H1 (cell line): ENCODE measurements around the gene SLC5A12. TPM values are rescaled to one million over a fixed set of nuclear protein-coding genes. Genes with fewer than 3 reads are reported as not detected.

Experiments
- CTCF ChIA-PET: fragments of 300-600 bp; sonication (Branson Sonifier 250); formaldehyde crosslinking; loops from one replicate; lab custom pipeline; 2021; ENCODE audit not compliant: partially characterized antibody; lab: Charles Lee
- POLR2A ChIA-PET: fragments of 300-600 bp; sonication (Branson Sonifier 250); formaldehyde crosslinking; loops from one replicate; lab custom pipeline; 2021; ENCODE audit warnings: inconsistent platforms; ENCODE audit not compliant: partially characterized antibody; lab: Charles Lee
- DNase-seq, 2 experiments: peaks; one replicate each; pipeline versions ENCODE4 v3.0.0 to v3.0.0-alpha.2; 2010 to 2022; ENCODE audit warnings: low spot score in 2 of 2, low read depth in 1 of 2, mixed read lengths in 1 of 2
- FAIRE-seq: peaks from 2 replicates; lab custom pipeline; 2011; peaks lifted over from hg19 to GRCh38; lab: Jason Lieb, UNC
- H2AFZ ChIP-seq: 2 replicates; pipeline ENCODE4 v1.8.1; 2012; ENCODE audit warnings: low read length, inconsistent platforms
- H2AK5ac ChIP-seq: 2 replicates; pipeline ENCODE4 v1.6.1; 2013; ENCODE audit warnings: low read depth, low read length
- H2BK120ac ChIP-seq: replicated peaks from 2 replicates; pipeline ENCODE3; 2013; ENCODE audit warnings: low read depth, low read length, inconsistent platforms
- H2BK12ac ChIP-seq: 2 replicates; pipeline ENCODE4 v1.6.1; 2013; ENCODE audit warnings: low read depth, low read length
- H2BK15ac ChIP-seq: 2 replicates; pipeline ENCODE4 v1.6.1; 2013; ENCODE audit warnings: low read length
- H2BK20ac ChIP-seq: 2 replicates; pipeline ENCODE4 v1.6.1; 2013; ENCODE audit warnings: low read length
- H2BK5ac ChIP-seq: 2 replicates; pipeline ENCODE4 v1.6.1; 2013; ENCODE audit warnings: low read depth, low read length
- H3K14ac ChIP-seq: 2 replicates; pipeline ENCODE4 v1.6.1; 2013; ENCODE audit warnings: inconsistent platforms; ENCODE audit not compliant: insufficient read length
- H3K18ac ChIP-seq: 2 replicates; pipeline ENCODE4 v1.6.1; 2013; ENCODE audit warnings: low read length; ENCODE audit errors: extremely low read depth
- H3K23ac ChIP-seq: 2 replicates; pipeline ENCODE4 v1.6.1; 2013; ENCODE audit warnings: inconsistent platforms; ENCODE audit not compliant: insufficient read length
- H3K23me2 ChIP-seq: 2 replicates; pipeline ENCODE4 v1.6.1; 2013; ENCODE audit warnings: low read depth, low read length
- H3K27ac ChIP-seq: 2 replicates; pipeline ENCODE4 v1.6.1; 2011; ENCODE audit warnings: low read depth, low read length, inconsistent platforms
- H3K27me3 ChIP-seq, 4 experiments: replicated peaks in 1 of 4; 1 replicate in 1 of 4; 2 replicates in 3 of 4; pipeline versions ENCODE4 v1.6.1 to v1.8.1; 2011 to 2013; ENCODE audit warnings: low read length in 3 of 4, mild to moderate bottlenecking in 3 of 4, inconsistent platforms in 2 of 4, mixed read lengths in 2 of 4, moderate library complexity in 1 of 4; ENCODE audit not compliant: control insufficient read depth in 3 of 4, insufficient read depth in 3 of 4; ENCODE audit errors: extremely low read depth in 1 of 4
- H3K36me3 ChIP-seq, 4 experiments: 2 replicates each; pipeline versions ENCODE4 v1.6.1 to v1.8.1; 2011 to 2013; ENCODE audit warnings: mild to moderate bottlenecking in 4 of 4, low read length in 3 of 4, moderate library complexity in 2 of 4, control low read depth in 1 of 4, inconsistent platforms in 1 of 4; ENCODE audit not compliant: insufficient read depth in 4 of 4, control insufficient read depth in 2 of 4
- H3K4ac ChIP-seq: replicated peaks from 2 replicates; pipeline ENCODE3; 2013; ENCODE audit warnings: low read length, low read depth, mixed read lengths, inconsistent platforms; ENCODE audit not compliant: insufficient read length
- H3K4me1 ChIP-seq, 4 experiments: replicated peaks in 1 of 4; 1 replicate in 1 of 4; 2 replicates in 3 of 4; pipeline versions ENCODE4 v1.6.1 to v1.8.1; 2011 to 2013; ENCODE audit warnings: low read length in 3 of 4, inconsistent platforms in 2 of 4, mixed read lengths in 1 of 4; ENCODE audit not compliant: insufficient read depth in 4 of 4, control insufficient read depth in 3 of 4
- H3K4me2 ChIP-seq, 2 experiments: 2 replicates each; pipeline versions ENCODE4 v1.6.1 to v1.8.1; 2011 to 2013; ENCODE audit warnings: low read depth in 2 of 2, low read length in 2 of 2, control low read depth in 1 of 2, inconsistent platforms in 1 of 2, mild to moderate bottlenecking in 1 of 2; ENCODE audit not compliant: insufficient read depth in 1 of 2
- H3K4me3 ChIP-seq, 4 experiments: fragments of 200-600, 300-600 bp in 1 of 4; sonication (generic), shearing (Covaris generic), sonication (Bioruptor Twin) in 1 of 4; 2 replicates each; pipeline versions ENCODE4 v1.5.1 to v1.8.1; 2011 to 2016; ENCODE audit warnings: low read length in 4 of 4, low read depth in 3 of 4, control low read depth in 2 of 4, inconsistent platforms in 2 of 4, mild to moderate bottlenecking in 2 of 4, mixed read lengths in 1 of 4, moderate library complexity in 1 of 4; ENCODE audit not compliant: insufficient read depth in 2 of 4; ENCODE audit errors: extremely low read depth in 1 of 4
- H3K56ac ChIP-seq: replicated peaks from 2 replicates; pipeline ENCODE3; 2013; ENCODE audit warnings: low read depth, mild to moderate bottlenecking, mixed read lengths, low read length, inconsistent platforms; ENCODE audit not compliant: insufficient read length
- H3K79me1 ChIP-seq: 2 replicates; pipeline ENCODE4 v1.6.1; 2013; ENCODE audit warnings: low read depth, low read length, control low read depth
- H3K79me2 ChIP-seq, 2 experiments: 2 replicates each; pipeline versions ENCODE4 v1.6.1 to v1.8.1; 2012 to 2013; ENCODE audit warnings: low read length in 2 of 2, mild to moderate bottlenecking in 2 of 2, inconsistent platforms in 1 of 2; ENCODE audit not compliant: insufficient read depth in 2 of 2, control insufficient read depth in 1 of 2
- H3K9ac ChIP-seq, 4 experiments: replicated peaks in 1 of 4; 1 replicate in 1 of 4; 2 replicates in 3 of 4; pipeline versions ENCODE4 v1.6.1 to v1.8.1; 2011 to 2013; ENCODE audit warnings: low read depth in 3 of 4, low read length in 3 of 4, control low read depth in 2 of 4, mild to moderate bottlenecking in 2 of 4, moderate library complexity in 2 of 4, inconsistent platforms in 1 of 4; ENCODE audit errors: extremely low read depth in 1 of 4
- H3K9me3 ChIP-seq, 2 experiments: 2 replicates each; pipeline versions ENCODE4 v1.6.1 to v1.8.1; 2012 to 2013; ENCODE audit warnings: mild to moderate bottlenecking in 2 of 2, moderate library complexity in 2 of 2, control low read depth in 1 of 2, inconsistent platforms in 1 of 2, low read depth in 1 of 2, low read length in 1 of 2, mixed read lengths in 1 of 2; ENCODE audit not compliant: insufficient read depth in 2 of 2
- H4K20me1 ChIP-seq, 2 experiments: replicated peaks in 1 of 2; 2 replicates each; pipeline versions ENCODE3 to v1.8.1; 2011 to 2013; ENCODE audit warnings: inconsistent platforms in 2 of 2, low read length in 2 of 2, mild to moderate bottlenecking in 1 of 2; ENCODE audit not compliant: insufficient read depth in 2 of 2, control insufficient read depth in 1 of 2
- H4K5ac ChIP-seq: 2 replicates; pipeline ENCODE4 v1.6.1; 2013; ENCODE audit warnings: low read length, low read depth, mixed read lengths, inconsistent platforms; ENCODE audit not compliant: insufficient read length
- H4K8ac ChIP-seq: 2 replicates; pipeline ENCODE4 v1.8.0; 2013; ENCODE audit warnings: mild to moderate bottlenecking, moderate library complexity, low read length, inconsistent platforms; ENCODE audit not compliant: insufficient read depth; ENCODE audit errors: extremely low read depth
- H4K91ac ChIP-seq: replicated peaks from 2 replicates; pipeline ENCODE3; 2013; ENCODE audit warnings: low read length, mixed read lengths, inconsistent platforms; ENCODE audit not compliant: insufficient read length
- CEBPB ChIP-seq: IDR thresholded peaks from 2 replicates; pipeline ENCODE4 v1.6.1; 2012; ENCODE audit warnings: low read depth, low read length
- EP300 ChIP-seq, 2 experiments: IDR thresholded peaks; 1 replicate in 1 of 2; 2 replicates in 1 of 2; pipeline ENCODE4 v1.6.1; 2011 to 2012; ENCODE audit warnings: low read depth in 2 of 2, low read length in 2 of 2, mild to moderate bottlenecking in 2 of 2, borderline replicate concordance in 1 of 2, inconsistent platforms in 1 of 2, moderate library complexity in 1 of 2
- JUND ChIP-seq: IDR thresholded peaks from 2 replicates; pipeline ENCODE4 v1.6.1; 2011; ENCODE audit warnings: mild to moderate bottlenecking, improper control_type of control experiment, low read length
- NRF1 ChIP-seq: IDR thresholded peaks from 2 replicates; pipeline ENCODE4 v1.6.1; 2011; ENCODE audit warnings: mild to moderate bottlenecking, low read depth, low read length, improper control_type of control experiment
- PHF8 ChIP-seq: fragments of 200-600 bp; sonication (generic); conservative IDR thresholded peaks from 2 replicates; pipeline ENCODE4 v1.7.1; 2012; ENCODE audit warnings: low read depth, mild to moderate bottlenecking, inconsistent platforms, low read length, moderate library complexity
- POLR2AphosphoS5 ChIP-seq: IDR thresholded peaks from 2 replicates; pipeline ENCODE4 v1.6.1; 2011; ENCODE audit warnings: low read depth, low read length
- SP4 ChIP-seq: IDR thresholded peaks from 2 replicates; pipeline ENCODE4 v1.6.1; 2012; ENCODE audit warnings: low read length, inconsistent platforms
- WGBS, 2 experiments: shearing (Covaris generic) in 1 of 2; methylation state at CpG; one replicate each; pipeline versions ENCODE4 v1.1.6 to v1.1.7; 2013 to 2015; ENCODE audit warnings: low lambda C conversion rate in 2 of 2, mixed read lengths in 2 of 2, inconsistent platforms in 1 of 2, low coverage in 1 of 2, missing lambda C conversion rate in 1 of 2; ENCODE audit not compliant: insufficient replicate concordance in 2 of 2, insufficient coverage in 1 of 2, insufficient read length in 1 of 2; ENCODE audit errors: extremely low coverage in 1 of 2, missing lambda C conversion rate in 1 of 2; 5-methylcytosine and 5-hydroxymethylcytosine counted together
- polyA plus RNA-seq, 7 experiments: library from polyadenylated mRNA; depleted of rRNA in 3 of 7; stranded (reverse) in 5 of 7; unstranded in 2 of 7; fragments of >200 nt in 5 of 7; fragments of 200-250 nt in 2 of 7; gene quantifications; 1 replicate in 5 of 7; 2 replicates in 1 of 7; 4 replicates in 1 of 7; pipeline versions ENCODE4 v1.2.1 to v1.2.3, GENCODE V29; 2011 to 2013; ENCODE audit warnings: missing spikeins in 2 of 7, mixed read lengths in 2 of 7
- total RNA-seq: library from RNA; stranded (reverse); fragmentation: NEBNext Ultra II Directional; extraction: Animal tissue kit (Norgen Biotek cat#: 25700); gene quantifications from 2 replicates; pipeline ENCODE4 v1.2.1, GENCODE V29; 2021
- TF ChIP-seq, protein P1 (sequence below): IDR thresholded peaks from 2 replicates; pipeline ENCODE4 v1.6.1; 2012; ENCODE audit warnings: inconsistent platforms
- TF ChIP-seq, protein P2 (sequence below): IDR thresholded peaks from 2 replicates; pipeline ENCODE4 v1.6.1; 2011; ENCODE audit warnings: low read depth, mild to moderate bottlenecking, low read length; ENCODE audit not compliant: insufficient read depth

The SLC5A12 gene
- total and polyA plus RNA-seq, 2 of the 8 experiments (the other 6 are each of a cell fraction or from before 2014, with no cell fraction given), result 1.3 to 1.4 TPM

DNA sequence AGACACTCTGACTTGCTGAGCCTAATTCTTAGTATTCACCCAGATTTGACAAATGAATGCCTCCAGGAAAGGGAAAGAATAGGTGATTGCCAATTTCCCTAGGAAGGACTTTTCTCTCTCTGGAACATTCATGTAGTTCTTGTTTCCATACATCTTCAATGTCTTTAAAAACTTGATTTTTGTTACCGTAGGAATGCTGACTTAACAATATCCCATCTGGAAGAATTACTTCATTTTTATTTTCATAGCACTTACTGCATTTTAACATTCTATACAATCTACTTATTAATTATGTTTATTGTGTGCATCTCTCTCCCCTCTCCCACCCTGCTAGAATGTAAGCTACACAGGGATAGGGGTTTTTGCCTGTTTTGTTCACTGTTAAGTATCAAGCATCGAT, 66.6 kb downstream of the SLC5A12 start:
- ChIA-PET POLR2A (no interaction called here), CTCF (interaction anchor here (1.1 kb wide), 1 partner anchor 444 kb away, joined by 3 read pairs; no protein-coding TSS in a partner anchor)
- H3K56ac ChIP-seq, result no peak overlapping the region
- H3K23me2 ChIP-seq, result no peaks in the 10 kb centered on the region
- H3K4me3 ChIP-seq, result no peak overlapping the region
- no peaks in the 10 kb centered on the region for H3K4me1 ChIP-seq
- H3K14ac ChIP-seq, result no peak overlapping the region
- no peak overlapping the region for H4K8ac ChIP-seq
- H2AK5ac ChIP-seq, result no peak overlapping the region
- H4K91ac ChIP-seq, result no peak overlapping the region
- H2BK20ac ChIP-seq, result no peak overlapping the region
- H2BK5ac ChIP-seq, result no peak overlapping the region
- H2BK15ac ChIP-seq, result no peak overlapping the region
- H3K36me3 ChIP-seq, result no peaks in the 10 kb centered on the region
- H3K9me3 ChIP-seq, result no peaks in the 10 kb centered on the region
- H3K79me2 ChIP-seq, result no peaks in the 10 kb centered on the region
- no peak overlapping the region for H3K4ac ChIP-seq
- H2AFZ ChIP-seq, result no peak overlapping the region
- TF ChIP-seq, protein P1, sequence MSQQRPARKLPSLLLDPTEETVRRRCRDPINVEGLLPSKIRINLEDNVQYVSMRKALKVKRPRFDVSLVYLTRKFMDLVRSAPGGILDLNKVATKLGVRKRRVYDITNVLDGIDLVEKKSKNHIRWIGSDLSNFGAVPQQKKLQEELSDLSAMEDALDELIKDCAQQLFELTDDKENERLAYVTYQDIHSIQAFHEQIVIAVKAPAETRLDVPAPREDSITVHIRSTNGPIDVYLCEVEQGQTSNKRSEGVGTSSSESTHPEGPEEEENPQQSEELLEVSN, result no peak
- no peak for TF ChIP-seq CEBPB
- no peak for TF ChIP-seq EP300 (IDR thresholded peaks at IDR 0.05; ENCODE audit: borderline replicate concordance in 1 of 2, low read depth in 2 of 2, low read length in 2 of 2)
- TF ChIP-seq PHF8, result no peak
- TF ChIP-seq NRF1, result no peak
- TF ChIP-seq, protein P2, sequence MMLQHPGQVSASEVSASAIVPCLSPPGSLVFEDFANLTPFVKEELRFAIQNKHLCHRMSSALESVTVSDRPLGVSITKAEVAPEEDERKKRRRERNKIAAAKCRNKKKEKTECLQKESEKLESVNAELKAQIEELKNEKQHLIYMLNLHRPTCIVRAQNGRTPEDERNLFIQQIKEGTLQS, result no peak
- TF ChIP-seq SP4, result no peak
- no peak for TF ChIP-seq JUND
- no peak for TF ChIP-seq POLR2AphosphoS5
- H3K4me2 ChIP-seq, result no peak overlapping the region
- H3K27ac ChIP-seq, result no peak overlapping the region
- H3K79me1 ChIP-seq, result no peaks in the 10 kb centered on the region
- FAIRE-seq (no peak), DNase-seq (no peak)
- H3K27me3 ChIP-seq, result no peaks in the 10 kb centered on the region
- H4K5ac ChIP-seq, result no peak overlapping the region
- H3K9ac ChIP-seq, result no peak overlapping the region
- H3K23ac ChIP-seq, result no peak overlapping the region
- H4K20me1 ChIP-seq, result no peaks in the 10 kb centered on the region
- no peak overlapping the region for H2BK12ac ChIP-seq
- no peak overlapping the region for H3K18ac ChIP-seq
- 79% methylated on average over 2 of the region's 2 CpGs; no CpG with 5 or more reads in 1 of the 2 experiments for WGBS, 2 experiments
- H2BK120ac ChIP-seq, result no peak overlapping the region
